K562 (cell line): Measurements from ENCODE around the gene ZNF792. TPM values are rescaled to one million over a fixed set of nuclear protein-coding genes. Genes with fewer than 3 reads are reported as not detected.

Experiments
- CBFA2T2 ChIP-seq: fragments of 450-650 bp; conservative IDR thresholded peaks from 2 replicates; pipeline ENCODE4 v1.6.1; 2017; ENCODE audit warnings: mild to moderate bottlenecking
- CHD2 ChIP-seq: IDR thresholded peaks from 2 replicates; pipeline ENCODE4 v1.6.1; 2011; ENCODE audit warnings: low read depth, low read length
- GATAD2A ChIP-seq: fragments of 450-650 bp; IDR thresholded peaks from 2 replicates; pipeline ENCODE4 v1.6.1; 2017
- HDAC1 ChIP-seq, 2 experiments: fragments of 450-650 bp; IDR thresholded peaks; 2 replicates each; pipeline ENCODE4 v1.6.1; 2016 to 2017; ENCODE audit warnings: inconsistent platforms in 1 of 2, mild to moderate bottlenecking in 1 of 2, moderate library complexity in 1 of 2
- KLF10 ChIP-seq: fragments of 250-450 bp; sonication (Bioruptor Pico); IDR thresholded peaks from 2 replicates; pipeline ENCODE4 v1.6.1; 2021; ENCODE audit warnings: matching md5 sums
- KLF13 ChIP-seq: fragments of 450-650 bp; IDR thresholded peaks from 2 replicates; pipeline ENCODE4 v1.6.1; 2016; ENCODE audit warnings: missing genetic modification characterization, low read depth, mild to moderate bottlenecking, missing compliant biosample characterization, moderate library complexity, borderline replicate concordance
- LEF1 ChIP-seq: fragments of 450-650 bp; IDR thresholded peaks from 2 replicates; pipeline ENCODE4 v1.6.1; 2016; ENCODE audit warnings: mild to moderate bottlenecking
- MAFG ChIP-seq: fragments of 450-650 bp; conservative IDR thresholded peaks from 2 replicates; pipeline ENCODE4 v1.6.1; 2016; ENCODE audit warnings: missing genetic modification characterization, missing compliant biosample characterization
- NCOR1 ChIP-seq: fragments of 450-650 bp; IDR thresholded peaks from 2 replicates; pipeline ENCODE4 v1.6.1; 2016; ENCODE audit warnings: mild to moderate bottlenecking, moderate library complexity
- NFATC3 ChIP-seq: fragments of 450-650 bp; IDR thresholded peaks from 2 replicates; pipeline ENCODE4 v1.6.1; 2017; ENCODE audit warnings: mild to moderate bottlenecking
- POLR2H ChIP-seq: IDR thresholded peaks from 2 replicates; pipeline ENCODE4 v1.6.1; 2016; ENCODE audit warnings: missing genetic modification characterization, low read depth, mild to moderate bottlenecking, control low read depth, missing compliant biosample characterization, moderate library complexity
- RNF219 ChIP-seq: fragments of 250-450 bp; sonication (Bioruptor Pico); IDR thresholded peaks from 2 replicates; pipeline ENCODE4 v1.5.0; 2022; ENCODE audit warnings: mild to moderate bottlenecking
- SMARCB1 ChIP-seq: IDR thresholded peaks from 2 replicates; pipeline ENCODE4 v1.6.1; 2011; ENCODE audit warnings: improper control_type of control experiment, low read depth; ENCODE audit not compliant: insufficient read length
- ZBTB17 ChIP-seq: fragments of 450-650 bp; formaldehyde crosslinking; IDR thresholded peaks from 2 replicates; pipeline ENCODE4 v1.4.0; 2020; ENCODE audit warnings: mild to moderate bottlenecking
- ZBTB40 ChIP-seq, 2 experiments: fragments of 450-650 bp in 1 of 2; sonication (generic) in 1 of 2; formaldehyde crosslinking in 1 of 2; IDR thresholded peaks; 2 replicates each; pipeline versions ENCODE4 v1.7.1 to v1.9.0; 2016 to 2022; ENCODE audit warnings: inconsistent platforms in 1 of 2, mild to moderate bottlenecking in 1 of 2, missing genetic modification reagents in 1 of 2
- ZNF140 ChIP-seq: fragments of 250-450 bp; sonication (Bioruptor Pico); IDR thresholded peaks from 2 replicates; pipeline ENCODE4 v1.8.0; 2021; ENCODE audit warnings: moderate library complexity, mild to moderate bottlenecking, inconsistent platforms
- ZNF551 ChIP-seq: fragments of 250-450 bp; sonication (Bioruptor Pico); IDR thresholded peaks from 2 replicates; pipeline ENCODE4 v1.5.0; 2021; ENCODE audit warnings: mild to moderate bottlenecking, moderate library complexity
- ZNF766 ChIP-seq: fragments of 200-800 bp; sonication (Bioruptor generic); conservative IDR thresholded peaks from 2 replicates; pipeline ENCODE4 v1.6.1; 2016; ENCODE audit warnings: missing genetic modification characterization, missing compliant biosample characterization
- polyA plus RNA-seq, 8 experiments: library from polyadenylated mRNA; depleted of rRNA in 4 of 8; stranded (reverse) in 5 of 8; unstranded in 3 of 8; fragments of >200 nt; fragmentation: Nextera tagmentation in 2 of 8; fragmentation: Illumina TruSeq in 1 of 8; extraction: Ambion mirVana in 2 of 8; extraction: Trizol in 1 of 8; gene quantifications; 2 replicates each; pipeline versions ENCODE4 v1.2.1 to v1.2.3, GENCODE V29; 2011 to 2014; ENCODE audit warnings: inconsistent platforms in 1 of 8, missing spikeins in 1 of 8
- total RNA-seq, 7 experiments: library from RNA; depleted of rRNA in 6 of 7; stranded (reverse); fragments of >200 nt in 6 of 7; fragmentation: Illumina TruSeq in 2 of 7; extraction: Trizol in 2 of 7; gene quantifications; 2 replicates each; pipeline versions ENCODE4 v1.2.1 to v1.2.3, GENCODE V29; 2011 to 2021; ENCODE audit warnings: low replicate concordance in 1 of 7

Gene ZNF792
- total and polyA plus RNA-seq, 9 of the 15 experiments (the other 6 are each of a cell fraction or from before 2014, with no cell fraction given), result 3.3 to 16.5 (median 10.4) TPM

- TF ChIP-seq ZBTB40 (IDR thresholded peaks at IDR 0.05) (peak; percentile 84), ZBTB40 (CRISPR knock-in tag; IDR thresholded peaks at IDR 0.05) (no peak), HDAC1 (IDR thresholded peaks at IDR 0.05) (no peak; a peak in 1 of 4 replicates), ZNF140 (no peak), NFATC3 (no peak), GATAD2A (no peak), MAFG (no peak), POLR2H (no peak; the same call in 1 of the 2 replicates), ZNF551 (CRISPR knock-in tag) (no peak), LEF1 (peak; percentile 72), RNF219 (CRISPR knock-in tag) (no peak), ZNF766 (0 out of 2 replicates have a peak, but pooled peaks have one; percentile 37), KLF13 (0 out of 2 replicates have a peak, but pooled peaks have one; percentile 22), SMARCB1 (no peak), CHD2 (no peak), KLF10 (CRISPR knock-in tag) (no peak), ZBTB17 (CRISPR knock-in tag) (no peak), NCOR1 (peak; percentile 87), CBFA2T2 (peak; percentile 77)
Observed at GRCh38 chr19:34961775-34962686, 2.0 kb downstream of the ZNF792 start (continued).
